ENCODE measurements around the gene SNX7.

The SNX7 gene

GRCh38 chr1:98723574-98723973 lies 62.1 kb downstream of the SNX7 start:
- no peak for TF ChIP-seq CTCF (IDR thresholded peaks at IDR 0.05; ENCODE audit: control extremely low read depth, extremely low read depth, low read depth, missing control alignments)
- ChIA-PET CTCF (no interaction called here), POLR2A (no interaction called here)
- no peak for DNase-seq (ENCODE audit: extremely low spot score)

GRCh38 chr1:98732985-98733781 lies 71.7 kb downstream of the SNX7 start:
- no peak for DNase-seq (ENCODE audit: extremely low spot score)
- ChIA-PET CTCF (interaction anchor here (1.4 to 2.0 kb wide), 3 partner anchors 9 to 34 kb away, joined by 3 to 6 read pairs (median 4); no protein-coding TSS in a partner anchor), POLR2A (no interaction called here)
- no peak for TF ChIP-seq CTCF (IDR thresholded peaks at IDR 0.05; ENCODE audit: control extremely low read depth, extremely low read depth, low read depth, missing control alignments)

GRCh38 chr1:98733782-98734112 lies 72.2 kb downstream of the SNX7 start:
- POLR2A ChIA-PET = no interaction called here
- CTCF ChIA-PET = interaction anchor here (1.4 to 2.0 kb wide), 3 partner anchors 9 to 34 kb away, joined by 3 to 6 read pairs (median 4); no protein-coding TSS in a partner anchor

DNA sequence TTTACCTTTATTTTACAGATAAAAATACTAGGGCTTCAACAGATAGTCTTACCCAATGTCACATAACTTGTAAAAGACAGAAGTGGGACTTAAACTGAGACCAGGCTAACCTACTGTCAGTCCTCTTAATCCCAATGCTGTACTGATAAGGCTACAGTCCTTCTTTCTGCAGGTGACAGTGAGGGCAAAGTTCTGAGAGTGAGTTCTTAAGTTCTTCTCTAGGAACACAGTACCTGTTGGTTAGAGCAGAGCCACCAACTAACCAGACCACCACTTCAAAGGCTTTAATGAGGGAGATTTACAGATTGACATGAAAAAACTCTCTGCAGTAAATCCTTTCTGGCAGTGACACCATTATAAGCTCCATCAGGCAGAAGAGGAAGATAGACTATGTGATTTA lies 74.2 kb downstream of the SNX7 start:
- no peak for TF ChIP-seq CTCF (IDR thresholded peaks at IDR 0.05; ENCODE audit: control extremely low read depth, extremely low read depth, low read depth, missing control alignments)
- POLR2A ChIA-PET = no interaction called here
- CTCF ChIA-PET = no interaction called here
- DNase-seq (ENCODE audit: extremely low spot score) = no peak

More at GRCh38 chr1:98733782-98734112, 72.2 kb downstream of the SNX7 start:
- DNase-seq (ENCODE audit: extremely low spot score) = no peak
- TF ChIP-seq CTCF (IDR thresholded peaks at IDR 0.05; ENCODE audit: control extremely low read depth, extremely low read depth, low read depth, missing control alignments) = no peak

DNA sequence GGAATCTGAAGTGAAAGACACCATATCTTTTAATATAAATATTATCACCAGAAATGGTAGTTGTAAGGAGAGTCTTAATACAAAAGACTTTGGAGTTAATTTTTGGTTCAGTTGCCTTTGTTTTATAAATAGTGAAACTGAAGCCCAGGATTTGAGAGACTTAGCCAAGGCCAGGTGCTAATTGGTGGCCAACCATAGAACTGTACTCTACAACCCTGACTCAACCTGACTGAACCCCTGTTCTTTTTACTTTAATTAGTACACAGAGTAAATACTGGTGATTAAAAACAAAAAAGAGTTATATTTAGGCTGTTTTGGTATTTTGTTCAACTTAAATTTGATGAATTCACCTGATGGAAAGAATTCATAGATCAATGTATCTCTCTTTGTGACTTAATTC lies 76.3 kb downstream of the SNX7 start:
- no peak for TF ChIP-seq CTCF (IDR thresholded peaks at IDR 0.05; ENCODE audit: control extremely low read depth, extremely low read depth, low read depth, missing control alignments)
- ChIA-PET CTCF (interaction anchor here (0.7 to 1.3 kb wide), 2 partner anchors 11 to 21 kb away, joined by 3 to 8 read pairs; no protein-coding TSS in a partner anchor), POLR2A (no interaction called here)
- no peak for DNase-seq (ENCODE audit: extremely low spot score)

DNA sequence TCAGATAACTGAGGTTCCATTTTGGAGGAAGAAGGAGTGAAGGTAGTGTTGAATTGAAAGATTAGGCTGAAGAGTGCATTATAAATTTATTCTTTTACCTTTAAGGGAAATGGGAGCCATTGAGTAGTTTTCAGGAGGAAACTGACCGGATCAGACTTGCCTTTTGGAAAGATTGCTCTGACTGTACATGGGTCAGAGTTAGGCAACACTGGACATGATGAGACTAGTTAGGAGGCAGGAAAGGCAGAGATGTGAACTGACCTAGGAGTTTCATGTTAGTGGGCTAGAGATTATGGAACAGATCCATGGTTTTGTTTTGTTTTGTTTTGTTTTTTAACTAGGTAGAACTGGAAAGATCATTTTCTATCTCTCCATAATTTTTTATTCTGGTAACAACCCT lies 78.2 kb downstream of the SNX7 start:
- TF ChIP-seq CTCF (IDR thresholded peaks at IDR 0.05; ENCODE audit: control extremely low read depth, extremely low read depth, low read depth, missing control alignments) = no peak
- ChIA-PET CTCF (no interaction called here), POLR2A (no interaction called here)
- DNase-seq (ENCODE audit: extremely low spot score) = no peak
